COR-L47 (cell line): Measurements from ENCODE around the gene SNTB2.
"Not testable (repeated sequence)": the region's sequence is repeated elsewhere in the genome, so short reads cannot be mapped to it uniquely, and the experiment has no call there.

ENCODE experiments used
- DNase-seq: peaks from one replicate; lab custom pipeline; 2025; lab: John Stamatoyannopoulos, UW

SNTB2 gene

GRCh38 chr16:69237296-69237695, 50.3 kb downstream of the SNTB2 start:
- DNase-seq: no peak

DNA sequence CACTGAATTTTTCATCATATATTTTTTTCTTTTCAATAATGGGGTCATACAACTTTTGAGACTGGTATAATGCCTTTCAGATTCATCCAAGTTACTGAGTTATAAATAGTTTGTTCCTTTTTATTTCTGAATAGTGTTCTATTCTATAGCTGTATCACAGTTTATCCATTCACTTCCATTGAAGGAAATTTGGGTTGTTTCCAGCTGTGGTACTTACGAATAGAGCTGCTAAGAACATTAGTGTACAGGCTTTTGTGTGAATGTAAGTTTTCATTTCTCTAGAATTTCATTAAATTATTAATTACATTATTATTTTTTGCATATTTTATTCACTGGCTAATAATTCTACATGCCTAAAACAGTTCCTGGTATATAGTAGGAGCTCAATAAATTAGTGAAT, 52.9 kb downstream of the SNTB2 start:
- no peak for DNase-seq

GRCh38 chr16:69240331-69240730, 53.4 kb downstream of the SNTB2 start:
- DNase-seq: no peak

GRCh38 chr16:69241926-69242325, 55.0 kb downstream of the SNTB2 start:
- no peak for DNase-seq

DNA sequence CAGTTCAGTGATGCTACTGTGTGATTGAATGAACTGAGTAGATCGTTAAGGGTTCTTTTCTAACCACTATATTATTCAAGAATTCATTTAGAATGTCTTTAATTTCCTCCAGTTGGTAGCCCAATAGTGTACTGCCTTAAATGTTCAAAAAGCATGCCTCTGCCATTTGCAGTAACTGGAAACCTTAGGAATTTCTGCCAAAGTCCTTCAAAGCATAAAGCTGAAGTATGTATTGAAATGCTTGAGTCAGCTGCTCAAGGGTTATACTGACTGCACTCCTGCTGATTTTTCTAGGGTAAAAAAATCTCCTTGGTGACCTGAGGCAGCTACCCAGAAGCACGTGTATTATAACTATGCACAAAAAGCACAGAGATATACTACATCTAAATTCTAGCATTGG, 56.5 kb downstream of the SNTB2 start:
- no peak for DNase-seq

DNA sequence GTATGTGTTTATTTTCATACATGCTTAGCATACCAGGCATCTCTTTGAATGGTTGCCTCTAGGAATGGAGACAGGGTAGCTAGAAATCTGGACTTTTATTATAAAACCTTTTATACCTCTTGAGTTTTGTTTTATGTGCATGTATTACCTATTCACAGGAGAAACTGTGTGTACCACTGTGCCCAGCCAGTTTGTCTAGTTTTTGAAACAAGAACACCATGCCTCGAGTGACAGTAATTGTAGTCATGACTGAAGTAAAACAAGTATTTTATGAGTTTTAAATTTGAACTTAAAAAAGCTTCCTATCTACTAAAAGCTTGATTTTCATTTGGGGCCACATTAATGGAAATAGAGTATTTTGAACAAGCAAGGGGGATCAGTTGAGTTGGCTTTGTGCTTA, 57.4 kb downstream of the SNTB2 start:
- DNase-seq: no peak

- no peak for DNase-seq
Observed at GRCh38 chr16:69250081-69250480, 63.1 kb downstream of the SNTB2 start.

DNA sequence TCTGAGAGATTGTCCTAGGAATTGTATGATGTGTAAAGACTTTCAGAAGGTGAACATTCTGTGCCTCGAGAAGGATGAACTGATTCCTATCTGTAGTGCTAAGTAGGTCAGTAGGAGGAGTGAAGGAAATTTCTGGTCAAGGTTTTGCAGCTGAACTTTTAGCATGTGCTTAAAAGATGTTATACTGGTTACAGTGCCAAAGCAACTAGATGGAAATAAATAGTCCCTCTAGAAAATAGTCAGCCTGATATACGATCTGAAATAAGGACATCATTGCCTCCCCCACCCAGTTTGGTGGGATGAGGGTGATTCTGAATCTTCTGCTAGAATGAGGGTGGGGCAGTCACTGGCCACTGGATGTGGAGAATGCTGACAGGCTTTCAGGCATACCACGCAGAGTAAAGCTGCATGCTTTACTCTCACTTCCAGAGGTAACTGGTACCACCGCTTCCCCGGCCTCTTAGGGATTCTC, 66.9 kb downstream of the SNTB2 start:
- no peak for DNase-seq

- not testable (repeated sequence) for DNase-seq
Observed at GRCh38 chr16:69259428-69259764, 72.4 kb downstream of the SNTB2 start.

GRCh38 chr16:69260019-69260418, 73.1 kb downstream of the SNTB2 start:
- DNase-seq: no peak

- DNase-seq: no peak
Observed at GRCh38 chr16:69260506-69260905, 73.5 kb downstream of the SNTB2 start.

- DNase-seq: no peak
Observed at GRCh38 chr16:69266334-69267063, 79.5 kb downstream of the SNTB2 start.

DNA sequence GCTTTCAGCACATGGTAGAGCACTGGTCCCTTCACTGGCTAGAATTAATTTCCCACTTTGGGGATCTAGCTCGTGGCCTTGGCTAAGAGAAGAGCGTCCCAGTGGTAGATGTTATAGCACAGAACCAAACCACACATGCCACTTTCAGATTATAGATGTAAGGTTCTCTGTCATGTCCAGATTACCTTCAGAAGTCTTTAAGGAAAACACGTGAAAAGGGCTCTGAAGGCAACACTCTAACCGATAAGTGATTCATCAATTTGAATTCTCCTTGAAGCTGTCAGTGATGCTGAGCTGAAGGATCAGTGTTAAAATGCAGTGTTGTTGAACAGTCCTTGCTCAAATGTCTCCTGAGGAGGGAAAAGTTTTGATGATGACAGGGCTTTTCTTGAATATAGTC, 80.7 kb downstream of the SNTB2 start:
- DNase-seq: no peak

- DNase-seq: no peak
Observed at GRCh38 chr16:69270395-69270794, 83.4 kb downstream of the SNTB2 start.

DNA sequence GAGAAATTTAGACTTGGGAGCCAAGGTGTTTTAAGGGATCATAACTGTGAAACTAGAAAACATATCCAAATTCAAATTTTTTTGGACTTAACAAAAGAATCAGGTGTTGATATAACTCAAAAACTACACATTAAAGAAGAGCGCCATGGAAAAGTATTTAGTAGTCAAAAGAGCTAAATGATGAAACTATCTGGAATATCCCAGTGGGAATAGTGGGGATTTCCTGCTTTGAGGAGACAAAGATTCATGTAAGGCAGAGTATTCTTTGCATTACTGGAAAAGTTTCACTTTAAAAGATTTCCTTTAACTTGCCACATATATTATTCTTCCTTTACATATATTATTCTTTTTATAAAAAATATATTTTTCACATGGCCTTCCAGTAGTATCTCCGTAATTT, 83.9 kb downstream of the SNTB2 start:
- DNase-seq: no peak

- no peak for DNase-seq
Observed at GRCh38 chr16:69273009-69273408, 86.0 kb downstream of the SNTB2 start.

DNA sequence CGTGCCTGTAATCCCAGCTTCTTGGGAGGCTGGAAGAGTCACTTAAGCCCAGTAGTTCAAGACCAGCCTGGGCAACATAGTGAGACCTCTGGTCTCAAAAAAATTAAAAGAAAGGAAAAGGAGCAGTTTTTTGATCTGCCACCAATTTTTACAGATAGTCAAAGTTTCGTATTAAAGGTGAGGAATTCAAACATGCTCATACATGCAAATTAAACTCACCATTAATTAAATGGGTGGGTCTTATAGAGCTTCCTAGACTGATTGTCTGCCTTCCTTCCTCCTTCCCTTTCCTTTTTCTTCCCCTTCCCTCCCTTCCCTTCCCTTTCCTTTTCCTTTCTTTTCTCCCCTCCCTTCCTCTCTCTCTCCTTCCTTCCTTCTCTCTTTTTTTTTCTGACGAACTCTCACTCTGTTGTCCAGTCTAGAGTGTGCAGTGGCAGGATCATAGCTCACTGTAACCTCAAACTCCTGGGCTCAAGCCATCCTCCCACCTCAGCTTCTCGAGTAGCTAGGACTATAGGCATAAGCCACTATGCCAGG, 87.8 kb downstream of the SNTB2 start:
- no peak for DNase-seq

GRCh38 chr16:69276148-69277115, 89.5 kb downstream of the SNTB2 start:
- DNase-seq: no peak

DNA sequence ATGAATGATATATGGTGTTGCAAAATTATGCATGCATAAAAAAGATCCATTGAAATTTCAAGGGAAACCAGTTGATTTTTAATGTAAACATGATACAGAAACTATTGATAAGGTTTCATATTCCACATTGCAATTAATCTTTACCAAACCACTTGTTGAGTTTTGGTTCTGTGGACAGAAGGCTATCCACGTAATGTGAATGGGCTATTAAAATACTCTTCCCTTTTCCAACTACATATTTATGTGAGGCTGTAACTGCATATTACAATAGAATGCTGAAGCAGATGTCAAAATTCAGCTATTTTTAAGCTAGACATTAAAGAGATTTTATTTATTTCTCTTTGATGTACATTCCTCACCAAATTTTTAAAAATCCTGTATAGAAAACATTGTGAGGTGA, 90.4 kb downstream of the SNTB2 start:
- no peak for DNase-seq

DNA sequence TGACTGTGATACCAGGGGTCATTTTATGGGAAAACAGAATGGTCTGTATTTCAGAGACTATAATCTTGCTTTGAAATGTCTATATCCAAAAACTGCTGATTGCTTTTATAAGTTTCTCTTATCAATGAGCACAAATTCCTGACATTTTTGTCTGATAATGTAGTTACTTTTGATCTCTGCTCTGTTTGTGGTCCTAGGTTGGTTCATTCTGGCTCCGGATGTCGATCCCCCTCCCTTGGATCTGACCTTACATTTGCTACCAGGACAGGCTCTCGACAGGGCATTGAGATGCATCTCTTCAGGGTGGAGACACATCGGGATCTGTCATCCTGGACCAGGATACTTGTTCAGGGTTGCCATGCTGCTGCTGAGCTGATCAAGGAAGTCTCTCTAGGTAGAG, 96.9 kb downstream of the SNTB2 start:
- DNase-seq: no peak

DNA sequence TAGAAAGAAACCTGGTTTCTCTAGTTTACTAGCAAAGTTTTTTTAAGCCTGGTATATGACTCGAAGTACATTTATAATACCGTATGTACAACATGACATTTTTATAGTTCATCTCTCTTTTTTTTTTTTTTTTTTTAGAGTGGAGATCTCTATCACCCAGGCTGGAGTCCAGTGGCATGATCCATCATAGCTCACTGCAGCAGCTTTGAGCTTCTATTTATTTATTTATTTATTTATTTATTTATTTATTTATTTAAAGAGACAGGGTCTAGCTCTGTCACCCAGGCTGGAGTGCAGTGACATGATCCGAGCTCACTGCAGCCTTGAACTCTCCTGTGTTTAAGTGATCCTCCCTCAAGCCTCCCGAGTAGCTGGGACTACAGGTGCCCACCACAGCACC, 98.3 kb downstream of the SNTB2 start:
- DNase-seq: no peak

DNA sequence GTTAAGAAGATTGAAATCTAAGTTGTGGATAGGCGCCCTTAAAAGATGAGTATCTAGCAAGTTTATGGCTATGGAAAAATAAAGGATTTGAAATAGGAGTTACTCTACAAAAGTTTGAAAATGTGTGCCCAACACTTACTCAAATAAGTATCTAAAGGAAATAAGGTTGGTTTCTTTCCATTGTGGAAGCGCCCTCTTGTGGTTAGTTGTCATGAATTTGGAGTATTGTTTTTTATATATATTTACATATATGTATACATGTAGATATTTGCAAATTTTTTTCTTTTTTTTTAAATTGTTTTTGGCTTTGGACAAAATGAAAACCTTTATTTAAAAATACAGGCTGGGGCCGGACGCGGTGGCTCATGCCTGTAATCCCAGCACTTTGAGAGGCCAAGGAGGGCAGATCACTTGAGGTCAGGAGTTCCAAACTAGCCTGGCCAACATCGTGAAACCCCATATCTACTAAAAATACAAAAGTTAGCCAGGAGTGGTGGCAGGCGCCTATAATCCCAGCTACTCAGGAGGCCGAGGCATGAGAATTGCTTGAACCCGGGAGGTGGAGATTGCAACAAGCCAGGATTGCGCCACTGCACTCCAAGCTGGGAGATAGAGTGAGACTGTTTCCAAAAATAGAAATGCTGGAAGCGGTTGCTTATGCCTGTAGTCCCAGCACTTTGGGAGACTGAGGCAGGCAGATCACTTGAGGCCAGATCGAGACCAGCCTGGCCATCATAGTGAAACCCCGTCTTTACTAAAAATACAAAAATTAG, 100.2 kb downstream of the SNTB2 start:
- peak; percentile 35 for DNase-seq
